NCI-H69 (cell line): ENCODE data around the gene ADCY6.

ENCODE experiments used
- DNase-seq: peaks from one replicate; lab custom pipeline; 2025; lab: John Stamatoyannopoulos, UW

ADCY6 gene

DNA sequence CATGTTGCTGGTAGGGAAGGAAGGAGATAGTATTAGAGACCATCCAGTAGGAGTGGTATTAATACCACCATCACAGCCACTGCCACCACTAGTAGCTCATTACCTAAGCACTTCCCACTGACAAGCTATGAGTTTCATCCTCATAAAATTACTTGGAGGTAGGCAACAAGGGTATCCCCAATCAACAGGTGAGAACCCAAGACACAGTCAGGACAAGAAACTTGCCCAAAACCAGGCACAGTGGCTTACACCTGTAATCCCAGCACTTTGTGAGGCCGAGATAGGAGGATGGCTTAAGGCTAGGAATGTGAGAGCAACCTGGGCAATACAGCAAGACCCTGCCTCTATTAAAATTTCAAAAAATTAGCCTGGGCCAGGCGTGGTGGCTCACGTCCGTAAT lies 5.5 kb downstream of the ADCY6 start:
- DNase-seq: no peak

DNA sequence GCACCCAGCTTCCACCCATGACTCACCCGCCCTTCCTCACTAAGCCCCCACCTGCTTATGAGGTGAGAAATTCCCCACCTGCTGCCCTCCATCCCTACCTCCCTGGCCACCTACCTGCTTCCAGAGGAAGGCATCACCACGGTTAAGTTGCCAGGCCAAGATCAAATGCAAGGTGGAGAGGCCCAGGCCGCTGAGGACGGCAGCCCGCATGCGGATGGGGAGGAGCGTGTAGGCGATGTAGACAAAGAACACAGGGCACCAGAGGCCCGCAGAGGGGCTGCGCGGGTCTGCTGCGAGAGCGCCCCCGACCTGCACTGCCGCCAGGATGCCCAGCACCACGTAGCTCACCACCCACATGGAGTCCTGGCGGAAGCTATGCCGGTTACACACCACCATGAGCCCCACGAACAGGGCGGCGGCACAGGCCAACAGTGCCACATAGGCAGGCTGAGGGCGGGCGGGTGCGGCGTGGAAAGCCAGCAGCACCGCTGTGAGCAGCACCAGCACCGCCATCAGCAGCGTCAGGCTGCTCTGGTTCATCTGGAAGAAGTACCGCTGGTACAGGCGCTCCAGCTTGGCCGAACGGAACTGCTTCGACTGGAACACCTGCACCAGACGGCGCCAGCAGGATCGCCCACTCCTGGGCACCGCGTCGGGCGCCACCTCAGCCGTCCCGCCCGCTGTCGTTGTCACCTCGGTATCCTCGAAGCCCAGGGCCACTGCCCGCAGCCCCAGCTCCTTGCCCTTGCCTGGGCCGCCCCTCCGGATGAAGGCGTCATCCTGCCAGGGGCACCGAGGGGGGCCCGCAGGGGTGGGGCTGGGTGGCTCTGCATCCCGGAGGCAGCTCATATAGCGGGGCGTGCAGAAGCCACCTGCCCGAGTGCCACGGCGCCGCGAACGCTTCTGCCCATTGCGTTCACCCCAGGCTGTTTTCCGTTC lies 6.2 kb downstream of the ADCY6 start:
- DNase-seq: no peak

GRCh38 chr12:48781750-48782456 lies 7.0 kb downstream of the ADCY6 start:
- DNase-seq: no peak

GRCh38 chr12:48780381-48781025 lies 8.4 kb downstream of the ADCY6 start:
- DNase-seq: peak; percentile 11

DNA sequence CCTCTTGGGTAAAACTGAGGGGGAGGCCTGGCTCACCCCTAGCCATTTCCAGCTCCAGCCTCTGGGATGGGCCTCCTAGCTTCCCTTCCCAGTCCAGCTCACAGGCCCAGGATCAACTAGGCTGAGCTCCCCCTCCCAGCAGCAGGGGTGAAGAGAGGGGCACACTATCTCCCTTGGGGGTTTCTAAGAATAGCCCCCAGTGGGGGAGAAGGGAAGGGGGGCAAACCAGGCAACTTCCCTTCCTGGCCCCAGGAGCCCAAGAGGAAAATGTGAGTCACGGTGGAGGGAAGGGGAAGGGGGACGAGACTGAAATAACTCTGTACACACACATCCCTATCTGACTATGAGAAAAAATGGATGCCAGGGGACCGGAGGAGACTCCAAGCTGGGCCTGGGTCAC lies 9.0 kb downstream of the ADCY6 start:
- no peak for DNase-seq

DNA sequence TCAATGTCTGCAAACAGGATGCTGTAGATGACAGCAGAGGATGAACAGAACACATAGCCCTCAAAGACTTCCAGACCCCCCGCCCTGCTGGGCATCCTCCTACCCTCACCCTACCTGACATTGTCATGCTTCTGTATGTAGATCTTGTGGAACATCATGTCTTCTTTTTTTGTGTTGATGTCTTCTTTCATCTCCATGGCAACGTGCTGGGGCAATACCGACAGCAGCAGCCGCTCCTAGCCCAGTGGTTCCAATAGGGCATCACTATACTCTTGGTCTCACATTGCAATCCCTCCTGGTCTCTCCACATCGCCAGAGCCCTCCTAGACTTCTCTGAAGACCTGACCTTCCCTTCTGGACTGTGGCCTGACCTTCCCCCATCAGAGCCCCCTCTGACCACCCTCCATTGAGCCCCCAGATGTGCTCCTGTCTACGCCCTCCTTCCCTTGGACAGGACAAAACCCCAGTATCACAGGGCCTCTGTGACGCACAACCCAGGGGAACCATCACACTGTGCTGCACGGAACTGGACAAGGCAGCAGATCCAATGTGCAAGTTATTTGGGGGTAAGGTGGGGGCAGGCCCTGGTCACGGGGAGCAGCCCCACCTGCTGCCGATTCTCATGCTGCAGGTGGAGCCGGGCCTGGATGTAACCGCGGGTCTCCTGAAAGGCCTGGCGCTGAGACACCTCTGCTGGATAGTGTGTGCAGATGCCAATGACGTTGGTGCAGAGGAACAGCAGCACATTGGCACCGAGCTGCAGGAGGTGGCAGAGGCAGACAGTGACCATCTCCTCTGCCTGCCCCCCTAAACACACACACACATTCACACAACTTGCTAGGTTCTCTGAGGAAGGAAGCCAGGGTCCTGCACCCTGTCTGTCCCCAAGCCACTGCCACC lies 11.1 kb downstream of the ADCY6 start:
- no peak for DNase-seq

DNA sequence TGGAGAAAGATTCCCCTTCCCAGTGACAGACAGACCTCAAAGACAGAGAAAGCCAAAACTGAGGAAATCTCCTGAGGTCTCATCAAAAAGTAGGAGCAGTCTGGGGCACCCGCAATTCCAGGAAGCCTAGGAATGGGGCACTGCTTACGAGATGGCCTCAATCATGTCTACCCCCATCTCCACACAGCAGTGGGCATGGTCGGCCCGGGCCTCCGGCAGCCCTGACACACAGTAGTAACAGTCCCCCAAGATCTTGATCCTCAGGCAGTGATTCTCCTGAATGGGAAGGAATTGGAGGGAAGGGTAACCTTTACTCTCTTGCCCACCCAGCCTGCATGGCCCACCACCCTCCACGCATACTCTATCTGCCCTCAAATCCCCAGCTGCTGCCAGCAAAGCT lies 11.9 kb downstream of the ADCY6 start:
- DNase-seq: no peak

DNA sequence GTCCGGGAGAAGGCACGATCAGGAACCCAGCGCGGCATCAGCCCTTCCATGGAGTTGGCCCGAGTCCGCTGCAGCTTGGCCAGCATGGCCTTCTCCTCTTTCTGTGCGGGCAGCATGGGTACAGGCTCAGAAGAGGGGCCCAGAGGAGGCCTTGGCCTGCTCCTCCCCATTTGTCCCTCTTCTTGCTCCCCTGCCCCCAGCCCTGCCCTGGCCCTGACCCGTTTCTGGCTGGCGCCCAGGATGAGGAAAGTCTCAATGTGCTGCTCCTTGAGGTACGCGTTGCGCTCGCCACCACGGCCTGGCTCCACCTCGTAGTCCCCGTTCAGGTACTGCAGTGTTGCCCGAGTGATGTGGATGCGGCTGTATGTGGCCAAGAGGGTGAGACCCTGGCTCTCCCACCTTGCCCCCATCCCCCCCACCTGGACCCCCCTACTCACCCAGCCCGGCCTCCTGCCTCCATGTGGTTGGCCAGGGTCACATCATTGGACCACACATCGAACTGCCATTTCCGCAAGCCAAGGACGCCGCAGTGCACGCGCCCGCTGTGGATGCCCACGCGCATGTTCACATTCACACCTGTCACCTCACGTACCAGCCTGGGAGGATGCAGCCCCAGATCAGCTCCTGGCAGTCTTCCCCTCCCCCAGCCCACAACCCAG lies 12.8 kb downstream of the ADCY6 start:
- no peak for DNase-seq

- no peak for DNase-seq
Measured at GRCh38 chr12:48775299-48775698, 13.6 kb downstream of the ADCY6 start.

- DNase-seq: no peak
Measured at GRCh38 chr12:48774516-48774915, 14.4 kb downstream of the ADCY6 start.

DNA sequence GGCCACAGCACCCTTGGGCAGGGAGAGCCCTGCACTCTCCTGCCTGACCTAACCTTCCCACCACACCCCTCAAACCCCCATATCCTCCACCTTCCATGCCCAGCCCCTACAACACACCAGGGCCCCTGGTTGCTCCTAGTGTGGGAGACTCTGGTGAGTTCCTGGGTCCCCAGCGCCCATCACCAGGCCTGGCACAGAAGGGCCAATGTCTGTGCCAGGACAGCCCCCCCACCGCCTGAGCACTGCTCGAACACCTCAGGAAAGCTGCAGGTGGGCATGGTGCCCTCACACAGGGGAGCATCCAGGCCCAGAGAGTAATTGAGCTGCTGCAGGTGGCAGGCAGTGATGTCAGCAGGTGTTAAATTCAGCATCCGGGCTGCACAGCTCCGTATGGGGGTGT lies 15.2 kb downstream of the ADCY6 start:
- peak; percentile 28 for DNase-seq

DNA sequence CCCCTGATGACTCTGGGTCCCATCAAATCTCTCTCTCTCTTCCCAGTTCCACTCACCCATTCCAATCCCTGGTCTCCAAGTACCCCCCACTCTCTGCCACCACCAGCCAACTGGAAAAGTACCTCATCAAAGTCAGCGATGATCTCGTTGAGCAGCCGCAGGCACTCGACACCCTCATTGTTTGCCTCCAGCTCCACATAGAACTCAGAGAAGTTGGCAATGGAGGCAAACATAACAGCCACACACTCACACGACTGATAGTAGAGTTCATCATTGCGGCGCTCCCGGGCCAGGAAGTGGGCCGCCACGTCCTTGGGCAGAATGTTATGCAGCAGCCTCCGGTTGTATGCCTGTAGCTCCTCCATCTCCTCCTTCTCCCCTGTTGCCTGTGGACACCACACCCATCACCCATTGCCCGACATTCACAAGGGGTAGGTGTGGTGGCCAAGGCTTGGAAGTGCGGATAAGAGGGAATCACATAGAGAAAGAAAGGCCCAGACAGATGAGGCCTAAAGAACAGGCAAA lies 17.2 kb downstream of the ADCY6 start:
- DNase-seq: no peak

DNA sequence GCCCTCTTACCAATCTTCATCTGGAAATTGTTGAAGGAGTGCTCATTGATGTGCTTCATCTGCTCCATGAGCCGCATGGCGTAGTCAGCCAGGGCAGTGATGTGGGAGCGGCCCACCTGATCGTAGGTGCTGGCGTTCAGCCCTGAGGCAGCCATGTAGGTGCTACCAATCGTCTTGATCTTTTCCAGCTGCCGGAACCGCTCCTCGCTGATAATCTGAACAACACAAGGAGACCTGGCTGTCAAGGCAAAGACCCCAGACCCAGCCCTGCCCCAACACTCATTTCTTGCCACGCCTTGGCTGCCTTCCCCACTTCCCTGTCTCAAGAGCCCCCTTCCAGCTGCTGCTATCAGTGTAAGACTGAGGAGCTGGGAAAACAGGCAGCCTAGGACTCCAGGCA lies 18.1 kb downstream of the ADCY6 start:
- DNase-seq: no peak

DNA sequence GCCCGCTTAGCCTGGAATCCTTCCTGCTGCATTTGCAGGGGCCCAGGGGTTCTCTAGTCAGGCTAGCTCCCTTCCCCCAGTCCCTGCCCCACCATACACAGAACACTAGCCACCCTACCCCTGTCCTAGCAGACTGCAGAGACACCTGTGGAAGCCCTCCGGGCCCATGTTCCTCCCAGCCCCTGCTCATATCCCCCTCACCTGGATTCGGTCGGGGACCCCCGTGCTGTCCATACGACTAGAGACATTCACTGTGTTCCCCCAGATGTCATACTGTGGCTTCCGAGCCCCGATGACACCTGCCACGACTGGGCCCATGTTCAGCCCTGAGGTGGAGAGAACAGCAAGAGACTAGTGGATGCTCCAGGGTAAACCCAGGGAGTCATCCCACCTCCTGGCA lies 20.2 kb downstream of the ADCY6 start:
- no peak for DNase-seq

DNA sequence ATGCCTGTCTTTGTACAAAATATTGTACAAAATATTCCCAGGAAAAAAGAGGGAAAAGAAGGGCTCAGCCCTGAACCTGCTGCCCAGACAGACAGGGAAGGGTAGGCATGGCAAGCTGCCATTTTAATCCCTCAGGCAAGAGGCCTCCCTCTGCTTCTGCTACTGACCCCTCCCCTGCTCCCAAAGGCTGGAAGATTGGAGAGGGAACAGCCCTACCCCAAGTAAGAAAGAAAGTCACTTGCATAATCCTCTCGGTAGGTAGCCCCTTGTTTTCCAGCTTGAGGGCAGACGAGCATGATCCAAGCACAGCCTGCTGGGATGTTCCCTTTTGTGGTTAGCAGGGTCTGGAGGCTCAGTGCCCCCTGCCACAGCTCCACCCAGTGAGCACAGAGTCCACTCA lies 20.7 kb downstream of the ADCY6 start:
- peak; percentile 3 for DNase-seq

DNA sequence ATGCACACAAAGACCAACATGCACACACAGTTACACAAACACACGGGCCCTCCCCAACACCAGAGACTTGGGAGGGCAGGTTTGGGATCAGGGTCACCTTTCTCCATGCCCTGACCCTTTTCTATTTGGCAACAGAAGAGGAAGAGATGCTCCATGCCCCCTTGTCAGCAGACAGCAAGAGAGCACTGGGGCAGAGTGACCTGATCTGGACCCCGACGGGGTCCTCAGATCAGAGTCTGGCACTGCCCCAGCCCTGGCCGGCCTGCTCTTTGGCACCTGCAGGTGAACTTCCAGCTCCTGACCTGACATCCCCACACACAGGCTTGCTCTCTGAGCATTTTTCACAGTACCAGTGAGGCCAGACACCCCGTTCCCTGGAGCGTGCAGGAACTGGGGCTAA lies 21.4 kb downstream of the ADCY6 start:
- no peak for DNase-seq

- DNase-seq: no peak
Measured at GRCh38 chr12:48767047-48767446, 21.8 kb downstream of the ADCY6 start.

DNA sequence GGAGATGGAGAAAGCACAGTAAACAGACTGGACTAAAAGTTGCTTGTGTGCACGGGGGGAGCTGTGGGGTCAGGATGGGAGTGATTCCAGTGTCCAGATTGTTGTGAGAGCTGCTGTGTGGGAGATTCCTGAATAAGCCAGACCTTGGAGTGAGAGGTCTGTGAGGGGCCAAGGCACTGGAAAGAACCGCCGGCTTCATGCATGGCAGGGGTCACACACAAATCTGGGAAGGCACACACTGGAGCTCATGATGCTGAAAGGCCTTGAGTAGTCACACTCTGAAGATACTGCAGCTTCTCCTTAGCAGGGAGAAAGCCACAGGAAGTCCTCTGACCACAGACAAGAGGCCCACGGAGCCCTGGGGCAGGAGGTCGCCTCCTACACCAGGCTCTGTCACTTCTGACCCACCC lies 23.1 kb downstream of the ADCY6 start:
- DNase-seq: no peak

- no peak for DNase-seq
Measured at GRCh38 chr12:48764521-48764920, 24.4 kb downstream of the ADCY6 start.

DNA sequence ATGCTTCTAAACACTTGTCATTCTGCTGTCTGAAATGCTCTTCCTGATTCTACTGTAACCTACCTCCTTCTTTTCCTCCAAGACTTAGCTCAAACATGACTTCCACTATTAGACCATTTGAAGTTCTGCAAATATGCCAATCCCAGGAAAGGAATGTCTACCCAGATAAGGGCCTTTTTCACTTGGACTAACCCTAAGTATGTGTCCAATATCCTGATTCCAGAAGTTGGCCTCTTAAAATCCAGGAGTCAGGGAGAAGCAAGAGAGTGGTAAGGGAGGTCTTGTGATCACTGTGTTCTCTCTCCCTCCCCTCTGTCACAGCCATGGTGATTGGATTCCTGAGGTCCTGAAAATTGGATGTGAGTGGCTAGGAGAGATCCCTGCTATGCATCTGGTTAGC lies 30.2 kb downstream of the ADCY6 start:
- no peak for DNase-seq

DNA sequence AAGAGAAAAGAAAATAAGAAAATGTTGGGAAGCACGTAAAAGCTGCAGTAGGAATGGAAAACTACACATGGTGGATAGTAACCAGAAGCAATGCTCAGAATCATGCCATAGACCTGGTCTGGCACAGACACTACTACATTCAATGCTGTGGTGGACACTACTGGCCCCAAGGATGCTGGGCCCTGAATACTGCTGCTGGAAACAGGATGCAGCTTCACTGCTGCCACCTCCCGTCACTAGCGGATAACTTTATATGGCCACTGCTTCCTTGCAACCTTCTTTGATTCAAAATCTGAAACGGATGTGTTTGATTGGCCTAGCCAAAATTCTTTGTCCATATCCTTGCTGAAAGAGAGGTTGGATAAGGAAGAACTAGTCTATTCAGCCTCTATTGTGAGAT lies 30.7 kb downstream of the ADCY6 start:
- peak; percentile 16 for DNase-seq
